Lower lobe of right lung (tissue), 2 donors: ENCODE data around the gene PTPRM. TPM values are rescaled to one million over a fixed set of nuclear protein-coding genes. Genes with fewer than 3 reads are reported as not detected.

Experiments
- ATAC-seq, 2 donors: fragments of 200-7000 bp; cut with Tn5 transposase; one replicate each; pipeline ENCODE4 v1.9.1; 2020 to 2022; ENCODE audit warnings: mild to moderate bottlenecking in 2 of 2, moderate library complexity in 2 of 2
- DNase-seq: peaks from one replicate; pipeline ENCODE4 v3.0.0-alpha.2; 2020
- H3K27ac ChIP-seq: fragments of 200-600 bp; one replicate; pipeline ENCODE4 v1.8.0; 2022
- H3K27me3 ChIP-seq: fragments of 200-600 bp; one replicate; pipeline ENCODE4 v1.8.0; 2022; ENCODE audit warnings: low read depth
- H3K36me3 ChIP-seq: fragments of 200-600 bp; one replicate; pipeline ENCODE4 v1.8.0; 2022; ENCODE audit warnings: mild to moderate bottlenecking
- H3K4me1 ChIP-seq: fragments of 200-600 bp; one replicate; pipeline ENCODE4 v1.8.0; 2022
- H3K4me3 ChIP-seq: fragments of 200-600 bp; one replicate; pipeline ENCODE4 v1.8.0; 2022; ENCODE audit warnings: mild to moderate bottlenecking
- H3K9me3 ChIP-seq: fragments of 200-600 bp; one replicate; pipeline ENCODE4 v1.8.0; 2022
- CTCF ChIP-seq: fragments of 200-600 bp; IDR thresholded peaks from one replicate; pipeline ENCODE4 v1.8.0; 2022; ENCODE audit warnings: antibody characterized with exemption, mild to moderate bottlenecking
- intact Hi-C: fragments of 100-400 bp; cut with DNase I; formaldehyde crosslinking; loops from one replicate; pipeline ENCODE4 v1.11.0; 2022
- total RNA-seq: library from RNA; stranded (reverse); fragmentation: NEBNext Ultra II Directional; extraction: Animal tissue kit (Norgen Biotek cat#: 25700); gene quantifications from one replicate; pipeline ENCODE4 v1.2.1, GENCODE V29; 2021
- donor health status: DM: no; HTN: yes; CAD: no; lungs with severe emphysema.

Gene PTPRM
- total RNA-seq, 1 donor from 2014 or later, result 85.2 TPM

- intact Hi-C loops, result no loop called here
- no peaks in the 10 kb centered on the region for H3K9me3 ChIP-seq
- H3K27me3 ChIP-seq, result no peaks in the 10 kb centered on the region
- ATAC-seq (no peak), DNase-seq (no peak)
- no peaks in the 10 kb centered on the region for H3K36me3 ChIP-seq
- no peak overlapping the region for H3K27ac ChIP-seq
- TF ChIP-seq CTCF, result no peak
- no peak overlapping the region for H3K4me3 ChIP-seq
- H3K4me1 ChIP-seq, result no peaks in the 10 kb centered on the region
Observed at GRCh38 chr18:7772510-7772888, 205.4 kb downstream of the PTPRM start.

- no peak overlapping the region for H3K4me3 ChIP-seq
- H3K27me3 ChIP-seq, result no peaks in the 10 kb centered on the region
- TF ChIP-seq CTCF, result no peak
- H3K9me3 ChIP-seq, result no peaks in the 10 kb centered on the region
- intact Hi-C loops, result no loop called here
- ATAC-seq (no peak), DNase-seq (no peak)
- H3K36me3 ChIP-seq, result no peaks in the 10 kb centered on the region
- H3K4me1 ChIP-seq, result no peaks in the 10 kb centered on the region
- H3K27ac ChIP-seq, result no peak overlapping the region
Observed at GRCh38 chr18:7772951-7773350, 205.8 kb downstream of the PTPRM start.

- no peaks in the 10 kb centered on the region for H3K9me3 ChIP-seq
- no peak for ATAC-seq
- H3K36me3 ChIP-seq, result no peaks in the 10 kb centered on the region
- DNase-seq, result no peak
- no peak overlapping the region for H3K27ac ChIP-seq
- no peaks in the 10 kb centered on the region for H3K4me1 ChIP-seq
- no peak for TF ChIP-seq CTCF
- H3K27me3 ChIP-seq, result no peaks in the 10 kb centered on the region
- intact Hi-C loops, result no loop called here
- H3K4me3 ChIP-seq, result no peak overlapping the region
Observed at GRCh38 chr18:7775128-7775527, 208.0 kb downstream of the PTPRM start.

- no peaks in the 10 kb centered on the region for H3K36me3 ChIP-seq
- intact Hi-C loops, result no loop called here
- no peak for TF ChIP-seq CTCF
Observed at GRCh38 chr18:7775843-7776242, 208.7 kb downstream of the PTPRM start.

GRCh38 chr18:7778181-7778580 lies 211.1 kb downstream of the PTPRM start:
- DNase-seq, result no peak
- H3K9me3 ChIP-seq, result no peaks in the 10 kb centered on the region
- H3K4me1 ChIP-seq, result no peaks in the 10 kb centered on the region
- no peak for ATAC-seq
- H3K27ac ChIP-seq, result no peak overlapping the region
- H3K36me3 ChIP-seq, result no peaks in the 10 kb centered on the region
- no peak for TF ChIP-seq CTCF
- intact Hi-C loops, result no loop called here
- H3K4me3 ChIP-seq, result no peak overlapping the region
- no peaks in the 10 kb centered on the region for H3K27me3 ChIP-seq

More at GRCh38 chr18:7775843-7776242, 208.7 kb downstream of the PTPRM start:
- ATAC-seq (no peak), DNase-seq (no peak)
- no peaks in the 10 kb centered on the region for H3K27me3 ChIP-seq
- no peaks in the 10 kb centered on the region for H3K4me1 ChIP-seq
- H3K27ac ChIP-seq, result no peak overlapping the region
- H3K4me3 ChIP-seq, result no peak overlapping the region
- no peaks in the 10 kb centered on the region for H3K9me3 ChIP-seq

- no peak overlapping the region for H3K27ac ChIP-seq
- ATAC-seq (no peak), DNase-seq (no peak)
- H3K27me3 ChIP-seq, result no peaks in the 10 kb centered on the region
- no peaks in the 10 kb centered on the region for H3K4me1 ChIP-seq
- TF ChIP-seq CTCF, result no peak
- intact Hi-C loops, result no loop called here
- H3K9me3 ChIP-seq, result no peaks in the 10 kb centered on the region
- H3K36me3 ChIP-seq, result no peaks in the 10 kb centered on the region
- no peak overlapping the region for H3K4me3 ChIP-seq
Observed at GRCh38 chr18:7779211-7779610, 212.1 kb downstream of the PTPRM start.
